Upper lobe of left lung (tissue), 4 donors: ENCODE data around the gene ATP2A3.

Experiments
- EP300 ChIP-seq, 4 donors: sonication (generic); formaldehyde crosslinking; IDR thresholded peaks; one replicate each; pipeline ENCODE4 v1.5.1; 2017; ENCODE audit warnings: antibody characterized with exemption in 4 of 4, control low read depth in 2 of 4
- POLR2A ChIP-seq, 4 donors: fragments of 450-650 bp; IDR thresholded peaks; one replicate each; pipeline ENCODE4 v1.5.1; 2016 to 2017; ENCODE audit warnings: antibody characterized with exemption in 4 of 4, mild to moderate bottlenecking in 2 of 4
- POLR2AphosphoS5 ChIP-seq, 2 donors: sonication (generic); formaldehyde crosslinking; IDR thresholded peaks; one replicate each; pipeline ENCODE4 v1.5.1; 2017; ENCODE audit warnings: antibody characterized with exemption in 2 of 2
- TF ChIP-seq, protein P1 (sequence below), 6 experiments: fragments of 450-650 bp in 4 of 6; fragments of 200-600 bp in 2 of 6; sonication (generic) in 2 of 6; IDR thresholded peaks; one replicate each; pipeline ENCODE4 v1.5.1; 2016 to 2019; ENCODE audit warnings: antibody characterized with exemption in 6 of 6

- TF ChIP-seq, protein P1, sequence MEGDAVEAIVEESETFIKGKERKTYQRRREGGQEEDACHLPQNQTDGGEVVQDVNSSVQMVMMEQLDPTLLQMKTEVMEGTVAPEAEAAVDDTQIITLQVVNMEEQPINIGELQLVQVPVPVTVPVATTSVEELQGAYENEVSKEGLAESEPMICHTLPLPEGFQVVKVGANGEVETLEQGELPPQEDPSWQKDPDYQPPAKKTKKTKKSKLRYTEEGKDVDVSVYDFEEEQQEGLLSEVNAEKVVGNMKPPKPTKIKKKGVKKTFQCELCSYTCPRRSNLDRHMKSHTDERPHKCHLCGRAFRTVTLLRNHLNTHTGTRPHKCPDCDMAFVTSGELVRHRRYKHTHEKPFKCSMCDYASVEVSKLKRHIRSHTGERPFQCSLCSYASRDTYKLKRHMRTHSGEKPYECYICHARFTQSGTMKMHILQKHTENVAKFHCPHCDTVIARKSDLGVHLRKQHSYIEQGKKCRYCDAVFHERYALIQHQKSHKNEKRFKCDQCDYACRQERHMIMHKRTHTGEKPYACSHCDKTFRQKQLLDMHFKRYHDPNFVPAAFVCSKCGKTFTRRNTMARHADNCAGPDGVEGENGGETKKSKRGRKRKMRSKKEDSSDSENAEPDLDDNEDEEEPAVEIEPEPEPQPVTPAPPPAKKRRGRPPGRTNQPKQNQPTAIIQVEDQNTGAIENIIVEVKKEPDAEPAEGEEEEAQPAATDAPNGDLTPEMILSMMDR (IDR thresholded peaks at IDR 0.05), result no peak
- TF ChIP-seq POLR2A (IDR thresholded peaks at IDR 0.05) (no peak), EP300 (IDR thresholded peaks at IDR 0.05) (no peak), POLR2AphosphoS5 (IDR thresholded peaks at IDR 0.05) (no peak)
Observed at GRCh38 chr17:3959921-3960601, 4.2 kb downstream of the ATP2A3 start.
